Effector memory CD4-positive, alpha-beta T cell (primary cell): ENCODE results near the gene SLC38A9.
"Not testable (repeated sequence)": the region's sequence is repeated elsewhere in the genome, so short reads cannot be mapped to it uniquely, and the experiment has no call there.

ENCODE experiments used
- DNase-seq, 3 donors: peaks; one replicate each; pipeline ENCODE4 v3.0.0-alpha.2; 2020
- H3K27ac ChIP-seq: 2 replicates; pipeline ENCODE4 v1.7.0; 2013; ENCODE audit warnings: mild to moderate bottlenecking, low read length, moderate library complexity; ENCODE audit not compliant: insufficient read depth, poor library complexity, severe bottlenecking
- H3K27me3 ChIP-seq: replicated peaks from 2 replicates; pipeline ENCODE4 v1.7.0; 2013; ENCODE audit warnings: mild to moderate bottlenecking, low read length; ENCODE audit not compliant: insufficient read depth, control insufficient read depth, poor library complexity, severe bottlenecking
- H3K36me3 ChIP-seq: 2 replicates; pipeline ENCODE4 v1.7.0; 2013; ENCODE audit warnings: mild to moderate bottlenecking, low read length, moderate library complexity; ENCODE audit not compliant: control insufficient read depth, insufficient read depth
- H3K4me1 ChIP-seq: 2 replicates; pipeline ENCODE4 v1.7.0; 2013; ENCODE audit warnings: low read length, mild to moderate bottlenecking; ENCODE audit not compliant: control insufficient read depth, insufficient read depth, poor library complexity, severe bottlenecking
- H3K4me3 ChIP-seq: 2 replicates; pipeline ENCODE4 v1.7.0; 2013; ENCODE audit warnings: low read length, low read depth, mild to moderate bottlenecking; ENCODE audit not compliant: insufficient read depth, poor library complexity, severe bottlenecking
- H3K9me3 ChIP-seq: 2 replicates; pipeline ENCODE4 v1.7.0; 2013; ENCODE audit warnings: mild to moderate bottlenecking, low read length, moderate library complexity; ENCODE audit not compliant: control insufficient read depth

SLC38A9 gene

DNA sequence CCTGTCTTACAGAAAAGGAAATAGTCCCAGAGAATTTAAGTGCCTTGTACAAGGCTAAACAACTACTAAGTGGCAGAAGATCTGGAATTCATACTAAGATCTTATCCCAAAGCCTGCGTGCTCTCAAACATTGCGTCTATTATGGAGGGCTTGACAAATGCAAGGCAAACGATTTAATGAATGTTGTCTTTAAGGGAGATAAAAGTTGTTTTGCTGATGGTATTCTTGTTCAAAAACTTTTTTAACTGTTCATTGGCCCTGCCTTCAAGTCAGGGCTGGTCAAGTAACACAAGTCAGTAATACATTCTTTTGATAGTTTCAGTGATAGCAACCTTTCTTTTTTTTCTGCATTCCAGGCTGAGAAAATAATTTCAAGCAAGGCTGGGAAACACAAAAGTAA, 1.7 kb upstream of the SLC38A9 start:
- DNase-seq: no peak
- Histone ChIP-seq H3K4me3 (no peak overlapping the region), H3K9me3 (no peaks in the 10 kb centered on the region), H3K36me3 (no peaks in the 10 kb centered on the region), H3K27ac (no peak overlapping the region), H3K27me3 (no peaks in the 10 kb centered on the region), H3K4me1 (peaks cover 5% of the 10 kb centered on the region)

DNA sequence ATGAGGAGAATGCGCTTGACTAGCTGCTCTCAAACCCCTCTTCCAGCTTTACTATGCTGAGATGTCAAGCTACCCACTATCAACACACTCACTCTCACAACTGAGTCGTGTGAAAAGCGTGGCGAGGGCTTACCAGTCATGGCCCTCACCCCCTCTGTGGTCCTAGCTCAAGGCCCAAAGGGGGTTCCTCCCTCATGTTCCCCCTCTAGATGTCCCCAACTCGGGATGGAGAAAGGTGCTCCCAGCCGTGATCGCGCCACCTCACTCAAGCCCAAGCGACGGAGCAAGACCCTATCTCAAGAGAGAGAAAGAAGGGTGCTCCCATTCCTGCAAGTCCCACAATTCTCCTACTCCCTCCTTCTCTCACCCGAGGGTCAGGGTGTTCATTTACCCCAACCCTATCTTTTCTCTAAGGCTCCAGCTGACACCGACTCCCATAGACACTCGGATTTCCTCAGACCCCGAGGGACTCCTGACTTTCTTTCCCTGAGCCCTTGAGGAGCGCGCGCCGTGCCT, 559 bp downstream of the SLC38A9 start:
- Histone ChIP-seq H3K9me3 (no peaks in the 10 kb centered on the region), H3K4me1 (peaks cover 5% of the 10 kb centered on the region), H3K36me3 (no peaks in the 10 kb centered on the region), H3K4me3 (peak overlapping the region; percentile 97), H3K27me3 (no peaks in the 10 kb centered on the region), H3K27ac (peak overlapping the region; percentile 63)
- no peak for DNase-seq

DNA sequence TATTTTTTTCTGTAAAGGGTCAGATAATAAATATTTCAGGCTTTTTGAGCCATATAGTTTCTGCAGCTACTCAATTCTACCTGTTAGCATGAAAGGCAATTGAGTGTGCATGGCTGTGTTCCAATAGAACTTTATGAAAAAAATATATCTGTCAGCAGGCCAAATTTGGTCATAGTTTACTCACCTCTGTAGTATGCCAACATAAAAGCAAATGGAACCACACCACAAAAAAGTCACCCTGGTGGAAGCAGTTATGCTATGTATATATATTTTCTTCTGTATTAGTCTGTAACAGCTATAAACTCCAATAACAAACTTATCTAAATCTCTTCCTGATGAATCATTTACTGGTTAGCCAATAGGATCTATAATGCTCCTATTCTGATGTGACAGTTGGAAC, 3.4 kb downstream of the SLC38A9 start:
- Histone ChIP-seq H3K27ac (no peak overlapping the region), H3K9me3 (no peaks in the 10 kb centered on the region), H3K4me3 (no peak overlapping the region), H3K27me3 (no peaks in the 10 kb centered on the region), H3K4me1 (peaks cover 5% of the 10 kb centered on the region), H3K36me3 (no peaks in the 10 kb centered on the region)
- DNase-seq: no peak

DNA sequence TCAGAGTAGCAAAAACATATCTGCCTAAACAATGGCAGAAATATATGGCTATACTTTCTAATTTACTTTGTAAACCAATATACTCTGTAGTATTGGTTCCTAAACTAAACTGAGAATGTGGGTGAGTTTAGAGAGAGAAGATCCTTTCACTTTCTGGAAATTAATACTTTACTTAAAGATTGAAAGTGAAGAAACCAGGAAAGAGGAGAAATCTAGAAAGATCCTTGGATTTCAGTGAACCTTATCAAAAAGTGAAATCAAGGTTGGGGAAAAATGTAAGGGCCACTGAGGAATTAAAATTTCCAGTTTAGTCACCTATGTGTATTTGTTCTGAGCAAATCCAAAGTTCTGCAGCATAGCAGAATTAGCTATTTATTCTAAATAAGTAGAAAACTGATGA, 5.9 kb downstream of the SLC38A9 start:
- H3K4me1 ChIP-seq: no peaks in the 10 kb centered on the region
- DNase-seq: no peak
- no peaks in the 10 kb centered on the region for H3K27me3 ChIP-seq
- H3K27ac ChIP-seq: no peak overlapping the region
- no peaks in the 10 kb centered on the region for H3K9me3 ChIP-seq
- peaks cover 4% of the 10 kb centered on the region for H3K36me3 ChIP-seq
- no peak overlapping the region for H3K4me3 ChIP-seq

DNA sequence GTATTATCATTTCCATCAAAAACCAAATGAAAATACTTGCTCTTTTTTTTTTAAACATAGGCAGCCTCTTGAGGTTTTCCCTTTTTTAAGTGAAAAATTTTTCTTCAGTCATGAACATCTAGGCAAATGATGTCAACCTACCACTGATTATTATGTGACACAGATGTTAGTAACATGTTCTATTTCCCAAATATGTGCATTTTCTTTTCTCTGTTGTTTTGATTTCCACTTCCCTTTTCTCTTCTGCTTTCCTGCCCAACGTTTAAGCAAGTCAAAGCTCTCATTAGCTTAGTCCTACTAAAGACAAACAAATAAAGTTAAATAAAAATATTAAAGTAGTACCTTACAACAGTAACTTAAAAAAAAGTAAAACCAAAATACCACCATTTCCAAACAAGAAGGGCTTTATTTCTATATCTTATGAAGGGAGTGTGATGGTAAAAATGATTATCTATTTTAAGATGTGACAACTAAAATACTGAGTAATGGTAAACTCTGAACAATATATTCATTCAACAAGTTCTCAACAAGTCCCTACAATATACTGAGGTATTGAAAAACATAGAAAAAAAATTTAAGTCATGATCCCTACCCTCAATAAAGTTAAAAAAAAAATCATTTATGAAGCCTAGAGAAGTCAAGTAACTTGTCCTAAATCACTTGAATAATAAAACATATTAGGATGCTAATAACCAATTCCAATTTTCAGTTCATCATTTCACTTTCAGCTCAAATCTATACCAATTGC, 9.4 kb downstream of the SLC38A9 start:
- DNase-seq: no peak
- no peak overlapping the region for H3K4me3 ChIP-seq
- no peaks in the 10 kb centered on the region for H3K27me3 ChIP-seq
- no peaks in the 10 kb centered on the region for H3K9me3 ChIP-seq
- no peaks in the 10 kb centered on the region for H3K4me1 ChIP-seq
- H3K27ac ChIP-seq: no peak overlapping the region
- peaks cover 4% of the 10 kb centered on the region for H3K36me3 ChIP-seq

DNA sequence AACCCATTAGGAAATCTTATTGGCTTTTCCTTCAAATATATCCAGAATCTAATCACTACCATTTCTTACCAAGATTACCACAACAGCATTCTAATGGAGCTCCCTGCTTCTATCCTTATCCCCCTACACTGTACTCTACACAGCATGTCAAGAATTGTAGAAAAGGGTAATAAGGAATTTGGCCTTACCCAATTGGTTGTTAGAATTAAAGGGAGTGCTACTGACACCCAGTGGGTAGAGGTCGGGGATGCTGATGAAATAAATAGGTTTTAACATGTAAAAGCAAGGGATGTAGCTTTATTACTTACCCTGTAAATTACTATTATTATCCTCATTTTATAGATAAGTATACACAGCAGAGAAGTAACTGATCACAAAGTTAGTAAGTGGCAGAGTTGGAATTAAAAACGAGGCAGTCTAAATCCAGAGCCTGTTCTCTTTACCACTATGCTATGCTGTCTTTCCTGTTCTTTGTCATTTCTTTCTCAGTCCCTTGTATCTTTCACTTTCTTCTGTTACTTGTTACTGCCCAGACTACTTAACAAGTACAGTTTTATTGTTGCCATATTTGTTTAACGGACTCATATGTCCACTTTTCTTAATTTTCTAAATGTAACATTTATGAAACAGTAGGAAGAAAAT, 10.5 kb downstream of the SLC38A9 start:
- Histone ChIP-seq H3K9me3 (no peaks in the 10 kb centered on the region), H3K4me1 (no peaks in the 10 kb centered on the region), H3K36me3 (peaks cover 4% of the 10 kb centered on the region), H3K27me3 (no peaks in the 10 kb centered on the region), H3K4me3 (no peak overlapping the region), H3K27ac (no peak overlapping the region)
- no peak for DNase-seq

DNA sequence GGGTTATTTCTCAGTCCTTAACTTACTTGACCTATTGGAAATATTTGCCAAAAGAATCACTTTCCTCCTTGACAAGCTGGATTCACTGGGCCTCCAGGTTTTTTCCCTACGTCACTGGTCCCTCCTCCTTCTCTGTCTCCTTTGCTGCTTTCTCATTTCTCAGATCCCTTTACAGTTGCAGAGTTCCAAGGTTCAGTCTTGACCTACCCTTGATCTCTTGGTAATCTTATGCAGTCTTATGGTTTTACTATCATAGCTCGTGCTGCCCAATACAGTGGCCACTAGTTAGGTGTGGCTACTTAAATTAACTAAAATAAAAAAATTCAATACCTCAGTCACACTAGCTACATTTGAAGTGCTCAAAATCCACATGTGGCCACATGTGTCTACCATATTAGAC, 11.4 kb downstream of the SLC38A9 start:
- H3K27ac ChIP-seq: no peak overlapping the region
- H3K36me3 ChIP-seq: peaks cover 4% of the 10 kb centered on the region
- no peak for DNase-seq
- no peaks in the 10 kb centered on the region for H3K9me3 ChIP-seq
- H3K4me1 ChIP-seq: no peaks in the 10 kb centered on the region
- no peak overlapping the region for H3K4me3 ChIP-seq
- H3K27me3 ChIP-seq: no peaks in the 10 kb centered on the region

DNA sequence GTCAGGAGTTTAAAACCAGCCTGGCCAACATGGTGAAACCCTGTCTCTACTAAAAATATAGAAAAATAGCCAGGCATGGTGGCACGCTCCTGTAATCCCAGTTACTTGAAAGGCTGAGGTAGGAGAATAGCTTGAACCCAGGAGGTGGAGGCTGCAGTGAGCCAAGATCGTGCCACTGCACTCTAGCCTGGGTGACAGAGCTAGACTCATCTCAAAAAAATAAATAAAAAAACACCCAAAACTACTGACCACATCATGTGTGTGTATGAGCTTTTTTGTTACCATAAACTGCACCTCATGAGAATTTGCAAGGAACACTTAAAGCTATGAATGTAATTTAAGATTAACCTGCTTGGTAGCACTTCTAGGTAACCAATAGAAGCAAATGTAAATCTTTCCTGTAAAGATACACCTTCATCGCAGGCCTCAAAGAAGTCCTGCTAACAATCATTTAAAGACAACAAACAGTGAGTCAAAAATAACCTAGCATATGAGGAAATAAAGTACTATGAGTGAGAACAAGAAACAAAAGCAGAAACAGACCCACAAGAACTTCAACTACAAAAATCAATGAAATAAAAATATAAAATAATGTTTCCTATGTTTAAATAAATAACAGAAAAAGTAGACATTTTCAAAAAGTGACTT, 13.0 kb downstream of the SLC38A9 start:
- no peak for DNase-seq
- peaks cover 4% of the 10 kb centered on the region for H3K36me3 ChIP-seq
- H3K4me1 ChIP-seq: no peaks in the 10 kb centered on the region
- no peaks in the 10 kb centered on the region for H3K27me3 ChIP-seq
- H3K27ac ChIP-seq: no peak overlapping the region
- H3K9me3 ChIP-seq: no peaks in the 10 kb centered on the region
- no peak overlapping the region for H3K4me3 ChIP-seq

DNA sequence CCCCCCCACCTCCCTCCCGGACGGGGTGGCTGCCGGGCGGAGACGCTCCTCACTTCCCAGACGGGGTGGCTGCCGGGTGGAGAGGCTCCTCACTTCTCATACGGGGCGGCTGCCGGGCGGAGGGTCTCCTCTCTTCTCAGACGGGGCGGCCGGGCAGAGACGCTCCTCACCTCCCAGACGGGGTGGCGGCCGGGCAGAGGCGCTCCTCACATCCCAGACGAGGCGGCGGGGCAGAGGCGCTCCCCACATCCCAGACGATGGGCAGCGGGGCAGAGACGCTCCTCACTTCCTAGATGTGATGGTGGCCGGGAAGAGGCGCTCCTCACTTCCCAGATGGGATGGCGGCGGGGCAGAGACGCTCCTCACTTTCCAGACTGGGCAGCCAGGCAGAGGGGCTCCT, 15.4 kb downstream of the SLC38A9 start:
- DNase-seq, H3K4me1 ChIP-seq: not testable (repeated sequence)

More for the DNA sequence above, 15.4 kb downstream of the SLC38A9 start:
- H3K36me3 ChIP-seq, H3K9me3 ChIP-seq, H3K27me3 ChIP-seq, H3K27ac ChIP-seq, H3K4me3 ChIP-seq: not testable (repeated sequence)
